Measurements from ENCODE around the gene SHROOM3. TPM values are rescaled to one million over a fixed set of nuclear protein-coding genes. Genes with fewer than 3 reads are reported as not detected.

SHROOM3 gene
- total and polyA plus RNA-seq, 2 of the 13 experiments (the other 11 are each of a cell fraction or from before 2014, with no cell fraction given): 0.01 TPM; not detected in 1

GRCh38 chr4:76388160-76388908 is 46.7 kb upstream of the SHROOM3 start (continued):
- TF ChIP-seq KIAA2018 (CRISPR knock-in tag; IDR thresholded peaks at IDR 0.05; ENCODE audit: borderline replicate concordance) (no peak), MIER2 (CRISPR knock-in tag; IDR thresholded peaks at IDR 0.05) (peak; percentile 35; the same call in 1 of the 2 replicates), PTBP1 (IDR thresholded peaks at IDR 0.05; ENCODE audit: low read depth, low read length, poor library complexity, severe bottlenecking) (no peak), DRAP1 (CRISPR knock-in tag; IDR thresholded peaks at IDR 0.05) (no peak), MXD4 (CRISPR knock-in tag; IDR thresholded peaks at IDR 0.05) (no peak), KDM4B (CRISPR knock-in tag; IDR thresholded peaks at IDR 0.05) (no peak), ZNF547 (CRISPR knock-in tag; IDR thresholded peaks at IDR 0.05) (no peak), ZNF34 (CRISPR knock-in tag; IDR thresholded peaks at IDR 0.05; ENCODE audit: borderline replicate concordance) (no peak), SRY (CRISPR knock-in tag; IDR thresholded peaks at IDR 0.05) (no peak), ADNP (CRISPR knock-in tag; IDR thresholded peaks at IDR 0.05) (no peak), AHDC1 (CRISPR knock-in tag; IDR thresholded peaks at IDR 0.05; ENCODE audit: borderline replicate concordance) (no peak), BRD4 (CRISPR knock-in tag; IDR thresholded peaks at IDR 0.05) (0 out of 2 replicates have a peak, but pooled peaks have one; percentile 53), HOMEZ (CRISPR knock-in tag; IDR thresholded peaks at IDR 0.05; ENCODE audit: low read depth) (no peak)

All from HepG2 (cell line).